Left ventricle myocardium inferior (tissue), 1 donor: ENCODE measurements around the gene SLX9. TPM values are rescaled to one million over a fixed set of nuclear protein-coding genes. Genes with fewer than 3 reads are reported as not detected.

Experiments
- DNase-seq: peaks from one replicate; pipeline ENCODE4 v3.0.0-alpha.2; 2020
- H3K27ac ChIP-seq: fragments of 200-600 bp; replicated peaks from 2 replicates; pipeline ENCODE4 v1.8.0; 2021
- H3K27me3 ChIP-seq: fragments of 200-600 bp; 2 replicates; pipeline ENCODE4 v1.8.0; 2021; ENCODE audit warnings: low read depth
- H3K36me3 ChIP-seq: fragments of 200-600 bp; 2 replicates; pipeline ENCODE4 v1.8.0; 2021
- H3K4me1 ChIP-seq: fragments of 200-600 bp; 2 replicates; pipeline ENCODE4 v1.8.0; 2021
- H3K4me3 ChIP-seq: fragments of 200-600 bp; 2 replicates; pipeline ENCODE4 v1.8.0; 2021; ENCODE audit warnings: mild to moderate bottlenecking, moderate library complexity
- H3K9me3 ChIP-seq: fragments of 200-600 bp; replicated peaks from 2 replicates; pipeline ENCODE4 v1.8.0; 2021
- intact Hi-C: fragments of 100-400 bp; cut with micrococcal nuclease; formaldehyde crosslinking; loops from one replicate; pipeline ENCODE4 v1.11.0; 2022
- total RNA-seq: library from RNA; stranded (reverse); fragmentation: NEBNext Ultra II Directional; extraction: Animal tissue kit (Norgen Biotek cat#: 25700); gene quantifications from one replicate; pipeline ENCODE4 v1.2.1, GENCODE V29; 2021
- TF ChIP-seq, protein P1 (sequence below): fragments of 200-600 bp; IDR thresholded peaks from 2 replicates; pipeline ENCODE4 v1.8.0; 2021; ENCODE audit warnings: antibody characterized with exemption, mild to moderate bottlenecking, borderline replicate concordance
- donor health status: DM: no; HTN: yes; CAD: no; lungs with severe emphysema.

SLX9 gene
- total RNA-seq, 1 donor from 2014 or later, result 70.7 TPM

DNA sequence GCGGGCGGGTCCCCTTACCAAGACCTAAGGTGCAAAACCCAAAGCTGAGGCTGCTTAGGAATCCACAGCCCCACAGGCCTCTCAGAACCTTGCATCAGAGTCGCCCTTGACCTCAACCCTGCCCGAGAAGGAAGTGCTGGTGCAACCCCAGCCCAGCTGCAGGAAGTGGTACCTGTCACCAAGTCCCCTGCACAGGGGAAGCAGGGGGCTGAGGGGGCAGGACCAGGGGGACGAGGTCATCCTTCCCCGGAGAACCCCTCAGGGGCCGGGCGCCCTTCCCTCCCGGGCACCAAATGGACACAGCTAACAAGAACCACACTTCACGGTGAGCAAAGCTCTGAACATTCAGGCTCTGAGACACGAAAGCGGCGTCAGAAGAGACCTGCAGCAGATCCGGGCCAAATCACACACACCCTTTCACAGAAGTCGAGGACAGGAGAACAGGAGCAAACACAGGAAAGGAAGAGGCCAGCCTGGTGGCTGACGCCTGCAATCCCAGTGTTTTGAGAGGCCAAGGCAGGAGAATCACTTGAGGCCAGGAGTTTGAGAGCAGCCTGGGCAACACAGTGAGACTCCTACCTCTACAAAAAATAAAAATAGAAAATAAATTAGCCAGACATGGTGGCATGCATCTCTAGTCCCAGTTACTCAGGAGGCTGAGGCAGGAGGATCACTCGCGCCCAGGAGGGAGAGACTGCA lies 25.5 kb upstream of the SLX9 start:
- no peak overlapping the region for H3K4me3 ChIP-seq
- peaks cover 19% of the 10 kb centered on the region for H3K27me3 ChIP-seq
- H3K27ac ChIP-seq, result no peak overlapping the region
- no peaks in the 10 kb centered on the region for H3K9me3 ChIP-seq
- H3K36me3 ChIP-seq, result no peaks in the 10 kb centered on the region
- DNase-seq, result peak; percentile 50
- TF ChIP-seq, protein P1, sequence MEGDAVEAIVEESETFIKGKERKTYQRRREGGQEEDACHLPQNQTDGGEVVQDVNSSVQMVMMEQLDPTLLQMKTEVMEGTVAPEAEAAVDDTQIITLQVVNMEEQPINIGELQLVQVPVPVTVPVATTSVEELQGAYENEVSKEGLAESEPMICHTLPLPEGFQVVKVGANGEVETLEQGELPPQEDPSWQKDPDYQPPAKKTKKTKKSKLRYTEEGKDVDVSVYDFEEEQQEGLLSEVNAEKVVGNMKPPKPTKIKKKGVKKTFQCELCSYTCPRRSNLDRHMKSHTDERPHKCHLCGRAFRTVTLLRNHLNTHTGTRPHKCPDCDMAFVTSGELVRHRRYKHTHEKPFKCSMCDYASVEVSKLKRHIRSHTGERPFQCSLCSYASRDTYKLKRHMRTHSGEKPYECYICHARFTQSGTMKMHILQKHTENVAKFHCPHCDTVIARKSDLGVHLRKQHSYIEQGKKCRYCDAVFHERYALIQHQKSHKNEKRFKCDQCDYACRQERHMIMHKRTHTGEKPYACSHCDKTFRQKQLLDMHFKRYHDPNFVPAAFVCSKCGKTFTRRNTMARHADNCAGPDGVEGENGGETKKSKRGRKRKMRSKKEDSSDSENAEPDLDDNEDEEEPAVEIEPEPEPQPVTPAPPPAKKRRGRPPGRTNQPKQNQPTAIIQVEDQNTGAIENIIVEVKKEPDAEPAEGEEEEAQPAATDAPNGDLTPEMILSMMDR, result no peak
- peaks cover 24% of the 10 kb centered on the region for H3K4me1 ChIP-seq
- intact Hi-C loops, result no loop called here

DNA sequence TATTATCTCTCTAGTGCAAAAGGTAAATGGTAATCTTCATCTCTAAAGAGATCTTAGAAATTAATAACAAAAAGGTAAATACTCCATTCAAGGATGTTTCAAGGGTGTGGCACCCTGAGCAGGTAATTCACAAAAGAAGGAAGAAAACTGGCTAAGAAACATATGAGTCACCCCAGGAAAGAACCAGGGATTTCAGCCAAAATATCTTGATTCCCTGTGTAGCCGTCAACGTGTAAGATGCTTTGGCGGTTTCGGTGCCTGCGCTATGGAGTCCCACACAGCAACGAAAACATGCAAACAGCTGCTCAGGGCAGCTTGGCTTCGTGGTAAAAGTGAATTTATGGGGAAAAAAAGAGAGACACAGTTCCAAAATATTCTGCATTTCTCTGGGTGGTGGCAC lies 22.9 kb upstream of the SLX9 start:
- intact Hi-C loops, result no loop called here
- Histone ChIP-seq H3K27me3 (peaks cover 45% of the 10 kb centered on the region), H3K27ac (no peak overlapping the region), H3K36me3 (no peaks in the 10 kb centered on the region), H3K4me3 (no peak overlapping the region), H3K4me1 (peaks cover 2% of the 10 kb centered on the region), H3K9me3 (no peaks in the 10 kb centered on the region)
- TF ChIP-seq, protein P1, result no peak
- DNase-seq, result no peak

DNA sequence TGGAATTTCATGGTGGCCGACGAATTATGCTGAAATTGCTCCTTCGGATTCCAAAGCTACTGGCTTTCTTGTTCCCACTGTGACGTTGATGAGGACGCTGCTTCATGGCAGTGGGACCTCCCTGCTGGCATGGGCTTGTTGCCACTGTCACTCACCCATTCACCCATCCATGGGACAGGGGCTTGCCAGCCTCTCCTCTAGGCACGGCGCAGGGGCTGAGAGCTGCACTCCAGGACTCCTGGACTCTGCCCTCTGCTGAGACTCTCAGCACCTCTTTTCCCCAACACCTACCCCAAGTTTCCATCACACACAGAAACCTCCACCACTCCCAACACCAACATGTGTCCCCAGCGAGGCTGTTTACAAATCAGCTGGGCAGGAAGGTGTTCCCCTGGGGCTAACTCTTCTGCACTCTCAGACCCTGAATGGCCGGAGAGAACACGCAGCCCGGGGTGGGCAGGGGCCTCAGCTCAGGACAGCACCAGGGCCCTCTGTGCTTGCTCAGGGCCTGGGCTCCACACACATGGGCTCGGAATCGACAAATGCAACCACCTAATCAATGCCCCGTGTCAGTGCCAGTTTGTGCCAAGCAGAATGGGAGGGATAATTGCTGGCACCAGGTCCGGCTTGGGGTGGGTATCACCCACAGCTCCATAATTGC lies 22.3 kb upstream of the SLX9 start:
- intact Hi-C loops, result no loop called here
- DNase-seq, result peak; percentile 12
- no peak overlapping the region for H3K4me3 ChIP-seq

DNA sequence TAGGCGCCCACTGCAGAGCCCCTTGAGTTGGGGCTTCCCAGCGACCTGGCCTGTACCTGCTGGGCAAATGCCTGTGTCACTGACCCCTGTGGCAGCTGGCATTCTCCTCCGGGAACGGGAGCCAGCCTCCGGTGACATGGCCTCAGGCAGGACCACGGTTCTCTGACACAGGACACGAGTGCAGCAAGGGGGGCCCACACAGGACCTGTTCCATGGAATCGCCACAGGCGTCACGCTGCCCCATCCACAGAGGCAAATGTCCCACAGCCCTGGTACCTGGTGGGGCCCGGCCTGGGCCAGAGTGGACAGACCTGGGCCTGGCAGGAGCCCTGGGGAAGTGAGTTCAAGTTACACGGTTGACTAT lies 21.7 kb upstream of the SLX9 start:
- no peak for DNase-seq
- Histone ChIP-seq H3K4me1 (no peaks in the 10 kb centered on the region), H3K27ac (no peak overlapping the region), H3K4me3 (no peak overlapping the region), H3K9me3 (no peaks in the 10 kb centered on the region), H3K36me3 (no peaks in the 10 kb centered on the region), H3K27me3 (peaks cover 49% of the 10 kb centered on the region)
- intact Hi-C loops, result no loop called here
- TF ChIP-seq, protein P1, result no peak

More for the DNA sequence above, 22.3 kb upstream of the SLX9 start:
- Histone ChIP-seq H3K9me3 (no peaks in the 10 kb centered on the region), H3K27ac (no peak overlapping the region), H3K4me1 (no peaks in the 10 kb centered on the region), H3K36me3 (no peaks in the 10 kb centered on the region), H3K27me3 (peaks cover 49% of the 10 kb centered on the region)
- TF ChIP-seq, protein P1, result no peak

DNA sequence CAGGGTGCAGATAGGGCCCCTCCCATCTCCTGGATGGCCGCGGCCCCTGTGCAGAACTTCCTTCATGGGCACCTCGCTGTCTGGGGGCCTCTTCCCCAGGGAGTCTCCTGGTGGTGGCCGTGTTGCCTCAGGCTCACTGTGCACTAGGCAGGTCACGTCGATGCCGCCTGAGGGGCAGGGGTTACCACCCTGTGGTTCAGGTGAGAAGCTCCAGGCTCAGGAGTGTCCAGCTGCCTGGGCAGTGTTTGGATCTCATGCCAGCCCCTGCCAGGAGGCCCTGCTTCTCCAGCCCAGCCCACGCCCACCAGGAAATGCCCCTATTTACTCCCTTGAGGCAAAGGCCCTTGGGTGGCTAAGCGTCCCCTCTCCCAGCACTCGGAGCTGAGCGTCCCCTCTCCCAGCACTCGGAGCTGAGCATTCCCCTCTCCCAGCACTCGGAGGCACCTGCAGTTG lies 21.2 kb upstream of the SLX9 start:
- intact Hi-C loops, result no loop called here
- H3K27ac ChIP-seq, result no peak overlapping the region
- TF ChIP-seq, protein P1, result no peak

More for the DNA sequence above, 21.2 kb upstream of the SLX9 start:
- Histone ChIP-seq H3K4me3 (peak overlapping the region; percentile 48), H3K27me3 (peaks cover 49% of the 10 kb centered on the region), H3K36me3 (no peaks in the 10 kb centered on the region), H3K4me1 (no peaks in the 10 kb centered on the region), H3K9me3 (no peaks in the 10 kb centered on the region)
- no peak for DNase-seq
